GM18907 (cell line): ENCODE results near the gene C5AR1.
"Not testable (repeated sequence)": the region's sequence is repeated elsewhere in the genome, so short reads cannot be mapped to it uniquely, and the experiment has no call there.

Source experiments
- ATAC-seq: cut with Tn5 transposase; IDR thresholded peaks from one replicate; pipeline ENCODE4 v1.9.1; 2021; ENCODE audit warnings: mild to moderate bottlenecking, moderate library complexity; ENCODE audit not compliant: unreplicated experiment

The C5AR1 gene

GRCh38 chr19:47324502-47324901, 14.8 kb downstream of the C5AR1 start:
- ATAC-seq, result no peak

- ATAC-seq, result no peak
These were observed 20.8 kb downstream of the C5AR1 start for GRCh38 chr19:47330466-47330869.

- ATAC-seq, result no peak
These were observed 21.8 kb downstream of the C5AR1 start for GRCh38 chr19:47331490-47331889.

- ATAC-seq, result no peak
These were observed 22.4 kb downstream of the C5AR1 start, which contains the start of gene C5AR2 for GRCh38 chr19:47331931-47332547. C5AR2 (plus strand) TSS chr19:47332175; CDS start chr19:47340800, 8,625 bp downstream.

- not testable (repeated sequence) for ATAC-seq
These were observed 27.4 kb downstream of the C5AR1 start for GRCh38 chr19:47336765-47337718.

- no peak for ATAC-seq
These were observed 29.7 kb downstream of the C5AR1 start for GRCh38 chr19:47339196-47339880.

GRCh38 chr19:47340477-47341208, 31.0 kb downstream of the C5AR1 start:
- ATAC-seq, result no peak

GRCh38 chr19:47341734-47342133, 32.1 kb downstream of the C5AR1 start:
- no peak for ATAC-seq

GRCh38 chr19:47343194-47343802, 33.6 kb downstream of the C5AR1 start:
- ATAC-seq, result no peak

- no peak for ATAC-seq
These were observed 34.8 kb downstream of the C5AR1 start for GRCh38 chr19:47344425-47344824.

GRCh38 chr19:47346024-47346423, 36.4 kb downstream of the C5AR1 start:
- ATAC-seq, result not testable (repeated sequence)

- ATAC-seq, result peak; percentile 90
These were observed 39.4 kb downstream of the C5AR1 start, which contains the start of gene DHX34 for GRCh38 chr19:47348819-47349795. DHX34 (plus strand) TSS chr19:47349315; CDS start chr19:47353031, 3,716 bp downstream.

- no peak for ATAC-seq
These were observed 41.0 kb downstream of the C5AR1 start for GRCh38 chr19:47350630-47351029.

GRCh38 chr19:47351548-47351947, 41.9 kb downstream of the C5AR1 start:
- ATAC-seq, result no peak

- no peak for ATAC-seq
These were observed 42.4 kb downstream of the C5AR1 start for GRCh38 chr19:47352095-47352494.

- no peak for ATAC-seq
These were observed 43.6 kb downstream of the C5AR1 start for GRCh38 chr19:47353307-47353712.

- ATAC-seq, result no peak
These were observed 47.2 kb downstream of the C5AR1 start for GRCh38 chr19:47356900-47357299.

- no peak for ATAC-seq
These were observed 48.4 kb downstream of the C5AR1 start for GRCh38 chr19:47357788-47358680.
